GM12873 (cell line): ENCODE measurements around the gene HAUS6.

Experiments
- CTCF ChIP-seq: IDR thresholded peaks from 2 replicates; pipeline ENCODE4 v1.5.1; 2012; ENCODE audit warnings: low read depth, mild to moderate bottlenecking, moderate library complexity, low read length, control low read depth; ENCODE audit not compliant: insufficient read depth; ENCODE audit errors: missing control alignments

Gene HAUS6

GRCh38 chr9:19113964-19114679, 11.4 kb upstream of the HAUS6 start:
- TF ChIP-seq CTCF: no peak

- no peak for TF ChIP-seq CTCF
These were observed 5.3 kb upstream of the HAUS6 start for GRCh38 chr9:19108038-19108437.

- TF ChIP-seq CTCF: no peak
These were observed 2.0 kb upstream of the HAUS6 start for GRCh38 chr9:19104515-19105282.

GRCh38 chr9:19102181-19102630, 498 bp downstream of the HAUS6 start:
- no peak for TF ChIP-seq CTCF

- no peak for TF ChIP-seq CTCF
These were observed 1.5 kb downstream of the HAUS6 start for GRCh38 chr9:19101203-19101602.

- no peak for TF ChIP-seq CTCF
These were observed 15.4 kb downstream of the HAUS6 start for GRCh38 chr9:19087106-19088000.
